ENCODE data around the gene ARAP3. TPM values are rescaled to one million over a fixed set of nuclear protein-coding genes. Genes with fewer than 3 reads are reported as not detected.

ARAP3 gene
- total and polyA plus RNA-seq, 4 donors = 2.8 to 11.6 (median 8.4) TPM

- H3K36me3 ChIP-seq (ENCODE audit: control insufficient read depth, insufficient read depth, low read length) = peaks cover 71% of the 10 kb centered on the region
- 100% methylated on average over 4 of the region's 6 CpGs for WGBS (ENCODE audit: insufficient coverage)
- no peak overlapping the region for H3K4me3 ChIP-seq (ENCODE audit: low read depth, low read length)
- H3K4me1 ChIP-seq (ENCODE audit: control insufficient read depth, insufficient read depth, low read length) = no peaks in the 10 kb centered on the region
- no peaks in the 10 kb centered on the region for H3K9me3 ChIP-seq (ENCODE audit: control insufficient read depth, insufficient read depth, low read length)
- DNase-seq (ENCODE audit: low read depth in 4 of 6, low spot score in 6 of 6) = no peak
- H3K27me3 ChIP-seq (ENCODE audit: control insufficient read depth, insufficient read depth, low read length) = no peaks in the 10 kb centered on the region
- no peak overlapping the region for H3K27ac ChIP-seq (ENCODE audit: low read depth, low read length)
Observed at GRCh38 chr5:141628175-141628788, 53.7 kb downstream of the ARAP3 start.

DNA sequence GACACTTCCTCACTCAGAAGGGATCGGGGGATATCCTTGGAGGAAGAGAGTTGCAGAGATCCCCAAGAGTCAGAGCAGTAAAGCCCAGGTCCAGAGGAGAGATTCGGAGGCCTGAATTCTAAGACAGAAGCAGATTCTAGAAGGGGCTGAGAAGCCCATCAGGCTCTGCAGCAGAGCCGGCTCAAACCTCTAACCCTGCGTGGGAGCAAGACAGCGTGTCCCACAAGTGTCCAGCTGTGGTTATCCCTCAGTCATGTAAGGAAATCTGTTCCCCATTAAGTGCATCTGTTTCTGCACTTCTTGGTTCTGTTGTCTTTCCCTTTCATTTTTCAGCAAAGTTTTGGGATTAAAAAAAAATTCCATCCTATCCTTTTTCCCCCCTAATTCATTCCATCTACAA, 58.4 kb downstream of the ARAP3 start:
- no peak for DNase-seq (ENCODE audit: low read depth in 4 of 6, low spot score in 6 of 6)
- Histone ChIP-seq H3K36me3 (ENCODE audit: control insufficient read depth, insufficient read depth, low read length) (peaks cover 61% of the 10 kb centered on the region), H3K27me3 (ENCODE audit: control insufficient read depth, insufficient read depth, low read length) (no peaks in the 10 kb centered on the region), H3K27ac (ENCODE audit: low read depth, low read length) (no peak overlapping the region), H3K4me1 (ENCODE audit: control insufficient read depth, insufficient read depth, low read length) (no peaks in the 10 kb centered on the region), H3K4me3 (ENCODE audit: low read depth, low read length) (no peak overlapping the region), H3K9me3 (ENCODE audit: control insufficient read depth, insufficient read depth, low read length) (no peaks in the 10 kb centered on the region)
- WGBS (ENCODE audit: insufficient coverage) = 77% methylated on average over 5 of the region's 5 CpGs

- Histone ChIP-seq H3K27me3 (ENCODE audit: control insufficient read depth, insufficient read depth, low read length) (no peaks in the 10 kb centered on the region), H3K9me3 (ENCODE audit: control insufficient read depth, insufficient read depth, low read length) (no peaks in the 10 kb centered on the region), H3K27ac (ENCODE audit: low read depth, low read length) (no peak overlapping the region), H3K4me1 (ENCODE audit: control insufficient read depth, insufficient read depth, low read length) (peaks cover 4% of the 10 kb centered on the region), H3K36me3 (ENCODE audit: control insufficient read depth, insufficient read depth, low read length) (peaks cover 57% of the 10 kb centered on the region), H3K4me3 (ENCODE audit: low read depth, low read length) (no peak overlapping the region)
- no peak for DNase-seq (ENCODE audit: low read depth in 4 of 6, low spot score in 6 of 6)
Observed at GRCh38 chr5:141623186-141623585, 58.8 kb downstream of the ARAP3 start.

DNA sequence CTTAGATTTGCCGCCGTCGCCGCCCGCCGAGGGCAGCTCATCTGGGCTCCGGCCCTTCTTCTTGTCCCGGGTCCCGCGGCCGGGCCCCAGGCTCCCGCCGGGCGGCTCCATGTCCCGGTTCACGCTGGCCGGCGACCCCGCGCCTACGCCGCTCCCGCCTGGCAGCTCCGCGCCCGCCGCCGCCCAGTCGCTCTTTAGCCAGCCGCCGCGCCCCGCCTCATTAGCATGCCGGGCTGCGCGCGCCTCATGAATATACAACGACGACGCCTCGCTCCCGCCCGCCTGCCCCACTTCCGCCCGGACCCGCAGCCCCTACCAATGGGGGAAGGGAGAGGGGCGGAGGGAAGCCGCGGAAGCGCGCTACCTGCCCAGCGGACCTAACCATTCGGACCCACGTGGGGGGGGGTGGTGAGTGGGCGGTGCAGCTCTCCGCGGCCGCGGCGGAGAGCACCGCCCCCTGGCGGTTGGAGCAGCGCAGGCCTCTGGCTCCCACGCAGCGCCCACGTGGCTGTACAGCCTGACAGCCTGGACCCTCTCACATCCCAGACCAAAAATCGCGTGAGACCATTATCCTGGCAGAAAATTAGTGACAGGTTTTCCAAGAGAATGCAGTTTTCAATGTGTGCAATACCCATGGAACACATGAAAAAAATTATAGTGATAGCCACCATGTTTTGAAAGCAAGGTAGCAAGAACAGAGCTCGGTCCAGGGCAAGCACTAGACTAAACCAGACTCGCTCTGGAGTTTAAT, 63.1 kb downstream of the ARAP3 start, which contains the start of gene DIAPH1:
Gene DIAPH1 (minus strand): TSS at position 197 of the 751 bp plus-strand sequence. CDS start 86 bp downstream, at position 111.
- H3K9me3 ChIP-seq (ENCODE audit: control insufficient read depth, insufficient read depth, low read length) = no peaks in the 10 kb centered on the region
- 2% methylated on average over 70 of the region's 70 CpGs for WGBS (ENCODE audit: insufficient coverage)
- no peaks in the 10 kb centered on the region for H3K27me3 ChIP-seq (ENCODE audit: control insufficient read depth, insufficient read depth, low read length)
- H3K36me3 ChIP-seq (ENCODE audit: control insufficient read depth, insufficient read depth, low read length) = peaks cover 22% of the 10 kb centered on the region
- peaks cover 7% of the 10 kb centered on the region for H3K4me1 ChIP-seq (ENCODE audit: control insufficient read depth, insufficient read depth, low read length)
- DNase-seq (ENCODE audit: low read depth in 4 of 6, low spot score in 6 of 6) = peak; percentile 82 to 99 (median 94)
- peak within 1 kb of the TSS; percentile 62 for H3K27ac ChIP-seq (ENCODE audit: low read depth, low read length)
- H3K4me3 ChIP-seq (ENCODE audit: low read depth, low read length) = peak within 1 kb of the TSS; percentile 84

- Histone ChIP-seq H3K36me3 (ENCODE audit: control insufficient read depth, insufficient read depth, low read length) (peaks cover 15% of the 10 kb centered on the region), H3K9me3 (ENCODE audit: control insufficient read depth, insufficient read depth, low read length) (no peaks in the 10 kb centered on the region), H3K4me3 (ENCODE audit: low read depth, low read length) (peak overlapping the region; percentile 84), H3K4me1 (ENCODE audit: control insufficient read depth, insufficient read depth, low read length) (peaks cover 7% of the 10 kb centered on the region), H3K27ac (ENCODE audit: low read depth, low read length) (peak overlapping the region; percentile 62), H3K27me3 (ENCODE audit: control insufficient read depth, insufficient read depth, low read length) (no peaks in the 10 kb centered on the region)
- WGBS (ENCODE audit: insufficient coverage) = under 1% methylated on average over 36 of the region's 36 CpGs
- peak in 2 of 6 donors; percentile 51 for DNase-seq (ENCODE audit: low read depth in 4 of 6, low spot score in 6 of 6)
Observed at GRCh38 chr5:141618030-141618803, 63.8 kb downstream of the ARAP3 start.

- Histone ChIP-seq H3K27me3 (ENCODE audit: control insufficient read depth, insufficient read depth, low read length) (no peaks in the 10 kb centered on the region), H3K27ac (ENCODE audit: low read depth, low read length) (peak overlapping the region; percentile 16), H3K9me3 (ENCODE audit: control insufficient read depth, insufficient read depth, low read length) (no peaks in the 10 kb centered on the region), H3K4me1 (ENCODE audit: control insufficient read depth, insufficient read depth, low read length) (peaks cover 7% of the 10 kb centered on the region), H3K36me3 (ENCODE audit: control insufficient read depth, insufficient read depth, low read length) (peaks cover 10% of the 10 kb centered on the region), H3K4me3 (ENCODE audit: low read depth, low read length) (peak overlapping the region; percentile 84)
- WGBS (ENCODE audit: insufficient coverage) = no CpG with 5 or more reads among the region's 9 CpGs
- DNase-seq (ENCODE audit: low read depth in 4 of 6, low spot score in 6 of 6) = peak in 1 of 6 donors; percentile 2
Observed at GRCh38 chr5:141617682-141618029, 64.4 kb downstream of the ARAP3 start.

DNA sequence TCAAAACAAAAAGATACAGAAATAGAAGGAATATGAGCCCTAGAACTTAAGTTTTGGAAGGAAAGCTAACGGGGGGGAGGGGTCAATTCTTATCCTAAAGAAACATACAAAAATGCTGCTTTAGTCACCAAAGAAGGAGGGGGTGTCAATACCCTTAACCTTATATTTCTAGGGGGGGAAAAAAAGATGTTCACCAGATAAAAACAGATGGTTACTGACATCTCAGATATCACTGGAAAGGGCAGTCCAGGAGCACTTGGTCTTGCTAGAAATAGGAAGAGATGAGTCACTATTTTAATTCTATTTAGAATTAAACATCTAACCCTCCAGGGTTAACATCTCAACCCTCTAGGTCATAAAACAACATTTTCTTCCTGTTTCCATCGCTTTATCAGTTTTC, 64.9 kb downstream of the ARAP3 start:
- Histone ChIP-seq H3K27ac (ENCODE audit: low read depth, low read length) (no peak overlapping the region), H3K27me3 (ENCODE audit: control insufficient read depth, insufficient read depth, low read length) (no peaks in the 10 kb centered on the region), H3K9me3 (ENCODE audit: control insufficient read depth, insufficient read depth, low read length) (no peaks in the 10 kb centered on the region), H3K36me3 (ENCODE audit: control insufficient read depth, insufficient read depth, low read length) (peaks cover 6% of the 10 kb centered on the region), H3K4me3 (ENCODE audit: low read depth, low read length) (no peak overlapping the region), H3K4me1 (ENCODE audit: control insufficient read depth, insufficient read depth, low read length) (peaks cover 7% of the 10 kb centered on the region)
- no CpG with 5 or more reads among the region's 2 CpGs for whole genome bisulfite sequencing (ENCODE audit: insufficient coverage)
- DNase-seq (ENCODE audit: low read depth in 4 of 6, low spot score in 6 of 6) = no peak

DNA sequence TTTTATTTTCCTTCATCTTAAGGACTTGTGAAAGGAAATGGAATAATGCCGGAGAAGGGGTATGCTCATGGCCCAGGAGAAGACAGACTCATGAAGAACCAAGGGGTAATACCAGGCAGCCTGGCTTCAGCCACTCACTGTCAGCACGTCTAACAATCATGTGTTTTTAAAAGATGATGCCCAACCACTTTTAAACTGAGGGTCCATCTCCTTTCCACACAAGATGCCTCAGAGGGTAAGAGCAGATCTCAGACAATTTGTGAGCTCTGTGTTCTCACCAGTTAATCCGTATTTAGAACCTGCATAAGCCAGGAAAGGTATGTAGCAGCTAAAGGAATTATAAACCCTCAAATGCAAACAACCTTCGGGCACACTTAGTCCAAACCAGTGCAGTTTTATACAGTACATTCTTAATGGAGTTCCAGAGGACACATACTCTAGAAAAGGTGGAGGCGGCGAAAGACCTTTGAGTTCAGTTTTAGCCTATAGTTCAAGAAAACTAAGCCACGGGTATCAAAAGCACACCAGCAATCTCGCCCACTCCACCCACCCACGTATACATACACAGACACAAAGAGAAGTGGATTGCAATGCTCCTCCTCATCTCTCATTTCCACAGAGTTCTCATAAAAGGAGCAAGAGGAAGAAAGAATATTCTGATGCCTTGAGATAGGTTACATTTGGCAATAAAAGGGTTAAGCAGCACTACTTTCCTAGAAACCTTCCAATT, 65.9 kb downstream of the ARAP3 start:
- Histone ChIP-seq H3K27me3 (ENCODE audit: control insufficient read depth, insufficient read depth, low read length) (no peaks in the 10 kb centered on the region), H3K4me3 (ENCODE audit: low read depth, low read length) (no peak overlapping the region), H3K9me3 (ENCODE audit: control insufficient read depth, insufficient read depth, low read length) (no peaks in the 10 kb centered on the region), H3K36me3 (ENCODE audit: control insufficient read depth, insufficient read depth, low read length) (peaks cover 4% of the 10 kb centered on the region), H3K4me1 (ENCODE audit: control insufficient read depth, insufficient read depth, low read length) (peaks cover 7% of the 10 kb centered on the region), H3K27ac (ENCODE audit: low read depth, low read length) (no peak overlapping the region)
- WGBS (ENCODE audit: insufficient coverage) = 91% methylated on average over 4 of the region's 9 CpGs
- DNase-seq (ENCODE audit: low read depth in 4 of 6, low spot score in 6 of 6) = no peak

DNA sequence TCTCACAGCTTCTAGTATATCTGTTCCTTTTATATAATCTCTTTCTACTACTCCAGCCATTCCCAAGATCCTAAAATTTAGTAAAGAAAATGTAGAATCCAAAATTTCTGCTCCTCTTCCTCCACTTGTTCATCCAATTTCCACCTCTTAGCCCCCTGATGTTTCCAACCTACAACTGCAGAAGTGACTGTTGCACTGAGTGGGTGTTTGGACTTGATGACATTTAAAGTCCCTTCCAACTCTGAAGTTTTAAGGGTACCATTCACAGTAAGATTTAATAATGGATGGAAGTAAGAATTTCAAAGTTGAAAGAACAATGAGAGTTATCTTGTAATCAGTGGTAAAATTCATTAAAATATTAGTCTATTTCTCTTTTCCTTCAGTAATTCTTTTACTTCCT, 68.7 kb downstream of the ARAP3 start:
- Histone ChIP-seq H3K4me1 (ENCODE audit: control insufficient read depth, insufficient read depth, low read length) (peaks cover 5% of the 10 kb centered on the region), H3K27ac (ENCODE audit: low read depth, low read length) (no peak overlapping the region), H3K36me3 (ENCODE audit: control insufficient read depth, insufficient read depth, low read length) (no peaks in the 10 kb centered on the region), H3K9me3 (ENCODE audit: control insufficient read depth, insufficient read depth, low read length) (no peaks in the 10 kb centered on the region), H3K4me3 (ENCODE audit: low read depth, low read length) (no peak overlapping the region), H3K27me3 (ENCODE audit: control insufficient read depth, insufficient read depth, low read length) (no peaks in the 10 kb centered on the region)
- no peak for DNase-seq (ENCODE audit: low read depth in 4 of 6, low spot score in 6 of 6)

Measured in spinal cord (tissue), 10 donors.